Activated CD4-positive, alpha-beta T cell treated with anti-CD3 and anti-CD28 coated beads for 24 hours (primary cell): Measurements from ENCODE around the gene FANCC.
"Not testable (repeated sequence)": the region's sequence is repeated elsewhere in the genome, so short reads cannot be mapped to it uniquely, and the experiment has no call there.

Experiments
- DNase-seq, 2 donors: peaks; one replicate each; pipeline ENCODE4 v3.0.0-alpha.2; 2020; ENCODE audit warnings: low read depth in 2 of 2

The FANCC gene

DNA sequence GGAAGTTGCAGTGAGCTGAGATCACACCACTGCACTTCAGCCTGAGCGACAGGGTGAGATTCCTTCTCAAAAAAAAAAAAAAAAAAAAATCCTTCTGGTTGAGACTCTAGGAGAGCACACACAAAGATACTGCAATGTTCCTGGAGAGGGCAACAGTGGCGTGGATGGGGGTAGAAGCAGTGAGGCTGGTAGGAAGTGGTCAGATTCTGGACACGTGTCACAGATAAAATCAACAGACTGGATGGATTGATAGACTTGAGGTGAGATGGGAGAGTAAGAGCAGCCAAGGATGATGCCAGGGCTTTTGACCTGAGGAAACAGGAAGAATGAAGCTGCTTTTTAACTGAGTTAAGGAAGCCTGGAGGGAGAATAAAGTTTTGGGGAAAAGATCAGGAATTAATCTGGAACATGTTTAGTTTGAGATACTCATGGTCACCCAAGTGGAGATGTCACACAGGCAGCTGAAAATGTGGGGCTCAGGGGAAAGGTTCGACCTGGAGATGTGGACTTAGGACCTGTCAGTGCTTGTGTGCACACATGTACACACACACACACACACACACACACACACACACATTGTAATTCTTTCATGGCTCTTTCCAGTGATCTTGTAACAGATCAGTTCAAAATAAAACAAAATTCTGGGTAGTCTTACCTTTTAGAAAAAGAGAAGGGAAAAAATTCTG lies 88.1 kb downstream of the FANCC start:
- no peak for DNase-seq

DNA sequence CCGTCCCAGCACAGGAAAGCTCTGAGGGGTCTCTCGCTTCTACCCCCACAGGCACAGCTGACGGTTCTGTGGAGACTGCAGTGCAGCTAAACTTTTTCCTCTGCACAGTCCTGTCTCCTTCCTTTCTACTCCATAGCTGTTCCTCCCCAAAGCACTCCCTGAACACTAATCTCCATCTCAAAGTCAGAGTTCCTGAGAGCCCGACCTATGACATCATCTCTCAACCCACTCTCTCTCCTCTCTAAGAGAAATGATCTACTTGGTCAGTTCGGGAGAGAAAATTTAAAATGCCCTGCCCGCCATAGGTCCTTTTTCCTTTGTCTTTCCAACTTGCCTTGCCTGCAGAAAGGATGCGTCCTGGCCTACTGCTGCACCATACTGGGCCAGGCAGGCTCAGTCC lies 90.6 kb downstream of the FANCC start:
- DNase-seq, result no peak

DNA sequence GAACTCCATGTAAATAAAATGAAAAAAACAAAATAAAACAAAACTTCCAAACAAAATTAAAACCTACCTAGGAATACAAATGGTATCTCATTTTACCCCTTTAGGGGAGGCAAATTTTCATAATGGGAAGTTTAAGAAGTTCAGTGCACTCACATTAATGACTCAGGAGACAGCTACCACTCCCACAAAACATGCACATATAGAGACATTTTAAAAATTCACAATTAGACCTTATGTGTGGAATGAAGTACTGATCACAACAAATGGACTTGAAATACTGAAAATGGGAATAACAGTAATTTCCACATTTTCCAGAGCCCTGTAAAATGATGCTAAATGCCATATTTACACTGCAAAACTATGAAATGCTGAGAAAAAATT lies 91.8 kb downstream of the FANCC start:
- DNase-seq, result no peak

DNA sequence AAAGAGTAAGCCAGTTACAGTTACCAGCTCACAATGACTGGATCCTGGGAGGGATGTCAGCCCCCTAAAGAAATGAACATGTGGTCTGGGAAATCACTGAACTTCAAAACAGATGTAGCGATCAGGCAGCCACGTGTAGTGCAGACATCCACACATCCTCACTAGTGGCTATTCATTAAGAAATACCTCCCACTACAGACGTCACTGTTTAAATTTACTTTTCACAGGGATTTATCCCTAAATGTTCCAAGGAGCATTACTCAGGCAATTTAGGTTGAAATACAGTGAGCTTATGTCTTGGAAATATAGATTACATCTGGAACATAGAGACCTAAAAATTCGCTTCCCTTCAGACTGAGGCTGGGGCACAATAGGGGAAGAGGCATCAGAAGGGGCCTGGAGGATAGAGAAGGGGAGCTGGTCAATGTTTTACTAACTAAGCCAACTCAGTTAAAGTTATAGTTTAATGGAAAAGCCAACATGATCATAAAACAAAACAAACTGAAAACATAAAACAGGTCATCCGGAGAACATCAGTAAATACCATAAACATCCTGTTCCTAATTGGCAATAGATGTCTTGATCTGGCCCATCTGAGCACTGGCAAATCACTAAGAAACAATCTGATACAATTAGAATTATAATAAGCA lies 92.3 kb downstream of the FANCC start:
- DNase-seq, result no peak

DNA sequence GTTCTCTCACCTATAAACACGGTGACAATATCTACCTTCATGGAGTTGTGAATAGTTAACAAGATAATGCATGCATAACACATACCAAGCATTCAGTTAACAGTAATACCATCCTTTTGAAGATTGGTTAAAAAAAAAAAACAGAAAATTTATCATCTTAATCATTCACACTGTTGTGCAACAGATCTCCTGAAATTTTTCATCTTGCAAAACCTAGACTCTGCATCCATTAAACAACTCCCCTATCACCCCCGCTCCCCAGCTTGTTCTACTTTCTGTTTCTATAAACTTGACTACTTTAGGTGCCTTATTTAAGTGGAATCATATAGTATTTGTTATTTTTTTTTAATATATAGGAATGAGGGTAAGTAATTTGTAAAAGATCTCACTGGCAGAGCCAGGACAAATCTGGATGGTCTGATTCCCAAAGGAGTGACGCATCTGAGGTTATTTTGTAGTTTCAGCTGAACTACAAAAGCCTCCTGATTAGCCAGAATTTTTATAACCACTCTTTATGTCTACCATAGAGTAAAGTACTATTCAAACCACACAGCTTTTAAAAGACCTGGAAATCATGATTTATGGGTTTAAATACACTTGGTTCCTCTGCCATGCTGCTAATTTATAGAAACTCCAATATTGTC lies 93.0 kb downstream of the FANCC start:
- no peak for DNase-seq

DNA sequence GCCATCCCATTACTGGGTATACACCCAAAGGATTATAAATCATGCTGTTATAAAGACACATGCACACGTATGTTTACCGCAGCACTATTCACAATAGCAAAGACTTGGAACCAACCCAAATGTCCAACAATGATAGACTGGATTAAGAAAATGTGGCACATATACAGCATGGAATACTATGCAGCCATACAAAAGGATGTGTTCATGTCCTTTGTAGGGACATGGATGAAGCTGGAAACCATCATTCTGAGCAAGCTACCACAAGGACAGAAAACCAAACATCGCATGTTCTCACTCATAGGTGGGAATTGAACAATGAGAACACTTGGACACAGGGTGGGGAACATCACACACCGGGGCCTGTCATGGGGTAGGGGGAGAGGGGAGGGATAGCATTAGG lies 97.2 kb downstream of the FANCC start:
- DNase-seq, result not testable (repeated sequence)

DNA sequence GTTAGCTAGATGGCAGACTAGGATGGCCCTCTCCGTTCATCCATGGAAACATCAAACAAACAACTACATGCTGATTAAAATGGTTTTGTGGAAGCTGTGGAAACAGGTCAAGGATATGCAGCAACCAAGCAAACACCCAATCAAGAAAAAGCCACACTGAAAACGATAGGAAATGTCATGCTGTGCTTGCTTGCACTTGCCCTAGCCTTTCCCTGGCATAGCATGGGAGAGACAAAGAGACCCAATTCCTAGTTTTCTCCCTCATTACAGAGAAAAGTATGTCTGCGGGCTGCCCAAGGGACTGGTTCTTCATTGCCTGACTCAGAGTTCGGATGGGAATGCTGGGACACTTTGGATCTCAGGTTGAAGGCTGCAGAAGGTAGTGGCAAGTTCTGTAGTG lies 98.7 kb downstream of the FANCC start:
- no peak for DNase-seq

DNA sequence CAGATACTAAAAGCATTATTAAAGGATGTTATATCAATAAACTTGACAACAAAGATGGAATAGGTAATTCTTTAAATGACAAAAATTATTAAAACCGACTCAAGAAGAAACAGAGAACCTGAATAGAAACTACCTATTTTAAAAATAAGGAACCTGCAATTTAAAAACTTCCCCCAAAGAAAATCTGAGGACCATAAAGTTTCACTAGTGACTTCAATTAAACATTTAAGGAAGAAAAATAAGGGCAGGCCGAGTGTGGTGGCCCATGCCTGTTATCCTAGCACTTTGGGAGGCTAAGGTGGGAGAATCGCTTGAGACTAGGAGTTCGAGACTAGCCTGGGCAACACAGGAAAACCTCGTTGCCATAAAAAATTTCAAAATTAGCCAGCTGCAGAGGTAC lies 99.6 kb downstream of the FANCC start:
- DNase-seq, result no peak

DNA sequence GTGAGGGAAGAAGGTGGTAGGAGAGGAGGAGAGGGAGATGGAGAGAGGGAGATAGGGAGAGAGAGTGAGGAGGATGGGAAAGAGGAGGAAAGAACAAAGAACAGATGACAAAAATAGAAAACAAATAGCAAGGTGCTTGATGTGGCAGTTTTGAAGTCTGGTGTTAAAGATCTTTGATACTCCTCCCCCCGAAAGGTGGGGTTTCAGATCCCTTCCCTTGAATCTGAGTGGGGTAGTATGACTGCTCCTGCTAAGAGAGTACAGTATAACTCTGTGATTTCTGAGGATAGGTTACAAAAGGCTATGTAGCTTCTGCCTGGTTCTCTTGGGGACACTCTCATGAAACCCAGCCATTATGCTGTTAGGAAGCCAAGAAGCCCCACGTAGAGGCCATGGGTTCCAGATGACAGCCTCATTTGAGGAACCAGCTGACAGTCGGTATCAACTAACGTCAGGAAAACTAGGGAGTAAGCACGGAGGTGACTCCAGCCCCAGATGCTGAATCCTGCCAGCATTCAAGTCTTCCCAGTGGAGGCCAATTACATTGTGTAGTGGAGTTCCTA lies 102.1 kb downstream of the FANCC start:
- DNase-seq, result no peak

DNA sequence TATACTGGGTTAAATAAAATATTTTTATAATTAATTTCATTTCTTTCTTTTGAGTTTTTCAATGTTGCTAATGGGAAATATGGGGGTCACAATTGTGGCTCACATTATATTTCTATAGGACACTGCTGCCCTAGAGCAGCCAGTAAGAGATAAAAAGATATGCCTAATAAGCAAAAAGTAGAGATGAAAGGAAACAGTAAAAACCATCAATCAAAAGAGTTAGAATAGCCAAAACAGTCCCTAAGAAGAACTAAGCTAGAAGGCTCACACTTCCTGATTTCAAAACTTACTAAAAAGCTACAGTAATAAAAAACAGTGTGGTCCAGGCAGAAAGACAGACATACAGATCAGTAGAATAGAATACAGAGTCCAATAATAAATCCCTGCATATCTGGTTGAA lies 104.4 kb downstream of the FANCC start:
- DNase-seq, result no peak

DNA sequence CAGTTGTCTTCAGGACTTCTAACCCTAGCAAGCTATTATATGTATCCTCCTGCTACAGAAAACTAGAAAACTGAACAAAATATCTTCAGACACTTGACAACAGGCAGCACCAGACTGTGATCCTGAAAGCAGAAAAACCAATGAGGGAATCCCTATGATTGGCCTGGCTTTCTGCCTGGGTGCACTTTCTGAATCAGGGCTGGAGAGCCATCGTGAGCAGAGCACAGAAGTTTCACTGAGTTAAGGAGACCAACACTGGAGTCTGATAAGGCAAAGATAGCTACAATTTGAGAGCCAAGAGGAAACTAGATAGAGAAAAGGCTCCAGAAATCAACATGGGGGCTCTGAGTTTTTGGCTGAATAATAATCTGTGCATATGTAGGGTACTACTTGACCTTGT lies 106.5 kb downstream of the FANCC start:
- no peak for DNase-seq

DNA sequence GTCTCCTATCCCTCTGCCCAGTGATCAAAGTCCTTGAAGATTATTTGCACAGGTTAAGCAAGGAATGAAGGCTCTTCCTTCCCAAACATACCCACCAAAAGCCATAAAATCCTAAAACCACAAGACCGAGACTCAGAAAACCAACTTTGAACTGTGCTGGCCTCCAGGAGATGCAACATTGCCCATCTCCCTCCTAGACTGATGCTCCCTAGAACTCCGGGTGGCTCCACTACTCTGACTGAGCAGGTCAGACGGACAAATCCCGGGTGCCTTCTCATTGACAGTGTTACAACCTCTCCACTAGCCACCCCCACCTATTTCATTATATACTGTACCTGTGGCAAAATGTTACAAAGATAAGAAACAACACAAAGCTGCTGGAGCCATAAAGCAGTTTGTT lies 110.1 kb downstream of the FANCC start:
- DNase-seq, result no peak

DNA sequence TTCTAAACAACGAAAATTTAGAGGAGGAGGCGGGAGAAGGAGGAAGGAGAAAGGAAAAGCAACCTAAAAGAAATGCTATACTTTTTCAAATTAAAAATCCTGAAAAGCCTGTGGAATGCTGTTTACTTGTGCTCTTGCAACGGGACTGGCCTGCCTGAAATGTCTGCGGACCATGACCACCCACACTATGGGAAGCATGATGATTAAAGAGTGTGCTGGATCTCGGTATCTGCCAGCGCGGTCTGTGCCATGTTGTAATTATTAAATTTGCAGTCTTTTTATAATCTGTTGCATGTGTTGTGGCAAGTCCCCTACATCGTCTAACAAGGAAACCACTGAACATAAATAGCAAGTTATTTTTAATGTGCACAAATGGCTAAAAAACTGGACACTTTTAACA lies 111.4 kb downstream of the FANCC start:
- DNase-seq, result no peak

DNA sequence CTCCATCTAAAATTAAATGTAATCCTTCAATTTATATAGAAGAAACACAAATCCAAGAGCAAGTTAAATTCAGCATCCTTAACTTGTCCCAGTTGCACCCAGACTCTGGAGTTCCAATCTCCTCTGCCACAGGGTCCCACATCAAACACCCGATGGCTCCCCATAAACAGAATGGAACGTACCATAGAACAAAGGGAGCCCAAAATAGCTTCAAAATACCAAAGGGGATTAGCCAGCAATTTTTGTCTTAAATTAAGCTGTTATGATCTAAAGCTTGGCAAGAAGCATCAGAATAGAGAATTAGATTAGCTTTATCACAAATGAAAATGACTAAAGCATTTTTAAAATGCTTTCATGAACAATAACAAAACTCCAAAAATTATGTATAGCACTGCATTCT lies 112.8 kb downstream of the FANCC start:
- DNase-seq, result no peak

DNA sequence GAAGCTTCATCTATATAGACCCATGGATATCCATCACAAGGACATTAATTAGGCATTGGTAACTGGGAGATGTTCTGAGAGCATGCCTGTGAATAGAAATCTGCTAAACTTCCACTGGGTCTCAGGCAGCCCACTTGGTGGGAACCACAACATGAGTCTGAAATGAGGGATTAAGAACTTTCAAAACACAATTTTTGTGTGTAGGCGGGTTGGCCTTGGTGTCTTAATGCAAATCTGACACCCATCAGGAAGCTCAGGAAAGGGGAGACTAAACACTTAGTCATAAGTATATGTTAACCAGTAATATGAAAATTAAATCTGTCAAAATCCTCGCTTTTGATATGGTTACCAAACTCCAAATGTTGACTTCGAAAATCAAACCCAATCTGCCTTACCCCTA lies 113.2 kb downstream of the FANCC start:
- DNase-seq, result no peak

DNA sequence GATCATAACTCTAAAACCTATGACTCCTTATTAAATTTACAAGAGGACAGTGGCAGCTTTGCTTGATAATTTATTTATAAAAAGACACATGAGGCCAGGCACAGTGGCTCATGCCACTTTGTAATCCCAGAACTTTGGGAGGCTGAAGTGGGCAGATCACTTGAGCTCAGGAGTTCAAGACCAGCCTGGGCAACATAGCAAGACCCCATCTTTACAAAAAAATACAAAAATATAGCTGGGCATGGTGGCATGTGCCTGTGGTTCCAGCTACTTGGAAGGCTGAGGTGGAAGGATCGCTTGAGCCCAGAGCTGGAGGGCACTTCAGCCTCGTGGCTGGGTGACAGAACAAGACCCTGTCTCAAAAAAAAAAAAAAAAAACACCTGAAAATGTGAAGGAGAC lies 114.5 kb downstream of the FANCC start:
- not testable (repeated sequence) for DNase-seq

DNA sequence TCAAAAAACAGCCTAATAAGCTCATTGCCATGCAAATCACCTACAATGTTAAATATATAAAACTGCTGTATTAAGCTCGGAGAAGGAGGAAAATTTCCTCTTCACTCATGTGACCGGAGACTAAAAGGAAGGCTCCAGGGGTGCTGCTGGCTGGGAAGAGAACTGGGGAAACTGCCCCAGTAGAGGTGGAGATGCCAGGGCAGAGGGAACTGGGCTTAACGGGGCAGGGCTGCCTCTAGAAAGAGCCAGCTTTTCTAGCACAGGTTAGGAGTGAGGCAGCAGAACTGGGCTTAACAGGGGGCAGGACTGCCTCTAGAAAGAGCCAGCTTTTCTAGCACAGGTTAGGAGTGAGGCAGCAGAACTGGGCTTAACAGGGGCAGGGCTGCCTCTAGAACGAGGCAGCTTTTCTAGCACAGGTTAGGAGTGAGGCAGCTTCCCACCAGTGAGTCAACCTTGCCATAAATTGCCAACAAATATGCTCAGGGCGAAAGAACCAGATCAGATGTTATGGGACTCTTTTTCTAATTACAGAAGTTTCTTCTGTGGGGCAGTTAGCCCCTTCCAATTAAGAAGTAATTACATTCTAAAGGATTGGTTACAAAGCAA lies 115.3 kb downstream of the FANCC start:
- no peak for DNase-seq

DNA sequence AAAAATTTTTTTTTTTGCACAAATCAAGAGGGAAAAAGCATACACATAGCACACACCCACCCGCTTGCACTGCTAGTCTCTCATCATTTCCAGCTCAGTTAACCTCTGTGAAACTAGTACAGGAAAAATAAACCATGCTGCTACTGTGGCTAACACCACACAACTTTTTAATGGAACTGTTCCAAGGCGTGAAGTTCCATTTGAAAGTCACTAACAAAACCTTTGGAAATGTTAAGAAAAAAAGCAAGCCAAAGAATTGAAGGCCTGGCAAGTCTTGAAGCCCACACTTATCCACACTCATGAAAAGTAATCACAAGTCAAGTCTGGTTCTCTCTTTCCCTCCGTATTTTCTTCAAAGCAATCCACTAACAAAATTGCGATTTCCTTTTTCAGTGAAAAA lies 116.3 kb downstream of the FANCC start:
- DNase-seq, result no peak

DNA sequence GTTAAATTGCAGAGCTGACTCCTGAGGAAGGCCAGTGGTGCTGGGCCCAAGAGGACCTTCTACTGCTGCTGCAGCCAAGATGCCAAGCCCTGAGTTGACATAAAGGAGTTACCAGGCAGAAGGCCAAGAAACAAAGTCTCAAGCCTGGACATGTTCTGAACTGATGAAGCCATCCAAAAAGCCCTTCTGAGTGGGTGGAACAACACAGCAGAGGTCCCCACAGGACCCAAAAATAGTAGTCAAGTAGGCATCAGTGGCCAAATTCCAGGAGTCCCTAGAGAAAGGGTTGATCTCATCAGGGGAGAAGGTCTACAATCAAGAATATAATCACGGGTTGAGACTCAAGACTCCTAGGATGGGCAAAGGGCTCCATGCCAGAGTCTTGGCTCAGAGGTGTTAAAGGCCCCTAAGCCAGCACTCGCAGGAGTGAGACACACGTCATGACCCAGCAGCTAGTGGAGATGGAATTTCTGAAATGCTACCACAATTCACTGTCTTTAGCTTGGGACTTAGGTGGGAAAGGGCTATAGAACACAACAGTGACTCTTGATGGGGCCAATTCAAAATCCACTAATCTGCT lies 119.7 kb downstream of the FANCC start:
- DNase-seq, result no peak

DNA sequence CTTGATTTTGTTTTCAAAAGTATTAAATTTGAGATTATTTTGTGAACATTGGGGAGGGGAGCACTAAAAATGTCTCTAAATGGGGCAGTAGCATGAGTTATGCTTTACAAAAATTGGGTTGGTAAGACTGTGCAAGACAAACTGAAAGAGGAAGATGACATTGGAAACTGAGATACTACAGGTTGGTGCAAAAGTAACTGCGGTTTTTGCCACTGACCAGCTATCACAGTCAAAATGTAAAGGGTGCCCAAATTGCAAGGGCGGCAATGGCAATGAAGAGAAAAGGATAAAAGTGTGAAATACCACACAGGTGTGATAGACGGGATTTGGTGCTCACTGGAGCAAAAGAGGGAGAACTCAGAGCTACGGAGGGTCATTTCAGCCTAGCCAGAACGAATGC lies 124.0 kb downstream of the FANCC start:
- DNase-seq, result no peak

DNA sequence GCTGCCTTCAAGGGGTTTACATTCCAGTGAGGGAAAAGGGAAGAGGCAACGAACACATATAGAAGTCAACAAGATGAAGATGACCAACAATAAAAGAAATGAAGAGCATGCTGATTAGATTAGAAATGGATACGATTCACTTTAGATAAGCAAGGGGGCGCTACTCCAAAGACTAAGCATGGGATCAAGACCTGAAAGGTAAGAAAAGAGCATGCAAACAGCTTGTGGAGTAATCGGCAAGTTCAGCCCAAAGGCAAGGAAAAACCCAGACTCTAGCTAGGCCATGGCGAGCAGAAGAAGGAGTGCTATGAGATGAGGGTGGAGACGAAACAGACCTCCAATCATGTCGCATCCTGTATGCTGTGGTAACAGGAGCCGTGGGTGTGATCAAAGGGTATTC lies 124.4 kb downstream of the FANCC start:
- DNase-seq, result no peak

DNA sequence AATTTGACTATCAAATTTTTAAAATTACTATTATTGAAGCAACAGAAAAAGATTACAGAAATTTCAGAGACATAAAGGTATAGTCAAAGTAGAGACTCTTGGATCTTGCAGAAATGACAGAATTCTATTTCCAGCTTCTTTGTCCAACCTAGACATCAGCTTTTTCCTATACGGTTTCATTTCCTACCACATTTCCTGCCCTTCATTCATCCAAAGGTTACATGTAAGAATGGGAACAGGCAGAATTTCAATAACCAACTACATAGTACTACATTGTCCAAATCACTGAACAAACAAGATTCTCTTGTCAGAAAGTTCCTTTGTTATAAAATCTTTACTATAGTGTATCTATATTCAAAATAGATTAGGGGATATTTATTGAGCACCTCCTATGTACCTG lies 124.9 kb downstream of the FANCC start:
- no peak for DNase-seq
